SHP77 (cell line): ENCODE data around the gene PRDM5.

Source experiments
- DNase-seq, 2 experiments: peaks; one replicate each; lab custom pipeline; 2025; lab: John Stamatoyannopoulos, UW

Gene PRDM5

GRCh38 chr4:120903419-120903818 is 19.1 kb downstream of the PRDM5 start:
- DNase-seq: no peak

- DNase-seq: no peak
Measured at GRCh38 chr4:120902925-120903324, 19.6 kb downstream of the PRDM5 start.

DNA sequence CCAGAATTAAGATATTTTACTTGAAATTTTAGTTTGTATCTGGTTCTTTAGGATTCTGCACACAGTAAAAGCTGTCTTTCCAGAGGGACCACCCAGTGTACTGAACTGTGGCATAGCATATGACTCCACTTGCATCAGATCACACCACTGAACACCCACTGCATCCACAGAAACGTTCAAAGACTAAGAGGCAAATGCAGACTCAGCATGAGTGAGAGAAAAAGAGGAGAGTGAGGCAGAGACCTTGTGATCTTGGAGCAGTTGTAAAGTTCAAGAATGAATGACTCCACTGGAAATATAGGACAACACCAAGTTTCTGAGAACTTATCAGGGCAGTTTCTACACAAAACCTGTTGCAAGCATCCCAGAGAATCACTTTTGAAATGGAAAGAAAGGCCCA is 20.8 kb downstream of the PRDM5 start:
- DNase-seq: no peak

GRCh38 chr4:120897981-120898719 is 24.4 kb downstream of the PRDM5 start:
- DNase-seq: no peak

DNA sequence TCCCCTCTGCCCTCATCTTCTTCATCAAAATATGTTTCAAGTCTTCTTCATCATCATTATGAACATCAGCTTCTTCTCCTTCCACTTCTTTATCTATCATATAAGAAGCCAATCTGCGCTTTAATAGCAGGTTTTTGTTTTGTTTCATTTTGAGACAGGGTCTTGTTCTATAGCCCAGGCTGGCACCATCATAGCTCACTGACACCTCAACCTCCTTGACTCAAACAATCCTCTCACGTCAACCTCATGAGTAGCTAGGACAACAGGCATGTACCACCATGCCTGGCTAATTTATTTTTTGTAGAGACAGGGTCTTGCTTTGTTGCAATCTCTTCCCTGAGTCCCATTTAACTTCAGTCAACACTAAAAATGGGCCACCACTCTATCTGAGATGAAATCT is 27.0 kb downstream of the PRDM5 start:
- DNase-seq: no peak

- DNase-seq: no peak
Measured at GRCh38 chr4:120893314-120893713, 29.2 kb downstream of the PRDM5 start.

- DNase-seq: no peak
Measured at GRCh38 chr4:120886191-120886590, 36.3 kb downstream of the PRDM5 start.

- DNase-seq: no peak
Measured at GRCh38 chr4:120881846-120882245, 40.7 kb downstream of the PRDM5 start.

DNA sequence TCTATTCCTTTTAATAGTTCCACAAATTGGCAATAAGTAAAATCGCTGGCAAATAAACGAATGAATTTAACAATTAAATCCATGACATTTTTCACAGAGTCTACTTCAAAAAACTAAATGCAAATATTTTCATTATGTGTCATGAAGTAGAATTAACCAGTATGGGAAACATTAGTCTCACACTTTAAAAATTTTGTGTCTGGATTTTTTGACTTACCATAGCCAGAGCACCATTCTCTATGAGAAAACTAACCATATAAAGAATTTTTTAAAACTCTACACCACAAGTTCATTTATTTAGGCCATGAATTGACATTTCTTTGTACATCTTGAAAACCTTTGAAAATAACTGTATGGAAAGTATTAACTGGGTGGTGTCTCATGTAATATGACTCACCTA is 41.2 kb downstream of the PRDM5 start:
- DNase-seq: no peak

DNA sequence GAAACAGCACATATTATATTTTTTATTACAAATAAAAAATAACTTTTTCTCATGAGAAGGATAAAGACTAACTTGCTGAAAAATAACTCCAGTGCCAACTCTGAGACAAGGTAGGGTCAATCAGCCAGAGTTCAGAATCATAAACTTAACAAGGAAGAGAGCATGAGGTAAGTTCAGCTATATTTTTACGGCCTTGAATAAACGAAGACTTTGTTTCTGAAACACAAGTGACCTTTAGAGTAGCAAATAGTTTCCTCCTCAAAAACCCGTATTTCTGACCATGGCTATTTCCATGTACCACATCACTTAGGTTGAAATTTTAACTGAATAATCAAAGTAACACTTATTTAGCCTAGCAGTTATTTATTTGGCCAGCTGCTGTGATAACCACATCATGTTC is 45.5 kb downstream of the PRDM5 start:
- DNase-seq: no peak

DNA sequence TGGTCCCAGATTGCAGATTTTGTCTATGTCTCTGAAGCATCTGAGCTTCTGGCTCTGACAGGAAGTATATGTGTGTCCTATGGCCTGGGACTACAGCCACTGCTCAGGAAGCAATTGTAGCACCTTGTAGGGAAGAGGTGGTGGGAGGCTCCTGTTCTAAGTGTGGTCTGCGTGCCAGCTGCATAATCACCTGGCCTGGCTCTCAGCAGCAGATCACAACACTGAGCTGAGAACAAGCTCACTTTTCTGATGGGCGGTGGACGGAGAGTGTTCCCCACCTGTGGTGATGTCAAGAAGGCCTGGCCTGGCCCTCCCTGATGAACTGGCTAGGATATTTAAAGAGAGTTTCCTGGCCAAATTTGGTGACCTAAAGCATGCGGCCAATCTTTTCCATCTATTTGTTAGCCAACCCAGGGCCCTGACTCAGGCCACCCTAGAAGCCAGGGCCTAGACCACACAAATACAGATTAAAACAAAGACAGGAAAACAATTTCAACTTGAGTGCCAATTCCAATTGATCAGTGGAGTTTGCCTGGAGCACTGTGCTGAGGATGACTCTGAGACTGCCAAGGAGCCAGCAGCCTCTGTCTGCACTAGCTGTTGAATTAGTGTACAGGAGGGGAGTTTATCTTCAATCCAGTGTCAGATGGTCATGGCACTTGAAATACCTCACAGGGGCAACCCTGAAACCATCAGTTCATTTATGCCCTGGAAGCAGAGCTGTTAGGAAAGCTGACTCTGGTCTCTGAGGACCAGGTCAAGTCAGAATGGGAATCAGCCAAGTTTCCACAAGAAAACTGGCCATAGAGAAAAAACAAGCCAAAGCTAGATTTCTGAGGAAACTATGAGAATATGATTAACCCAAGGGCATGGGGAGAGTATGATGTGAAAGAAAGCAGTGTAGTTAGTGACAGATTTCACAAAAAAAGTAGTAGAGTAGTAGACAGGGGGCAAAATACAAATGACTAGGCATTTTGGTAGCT is 47.4 kb downstream of the PRDM5 start:
- DNase-seq: no peak

GRCh38 chr4:120873554-120873953 is 49.0 kb downstream of the PRDM5 start:
- no peak for DNase-seq

DNA sequence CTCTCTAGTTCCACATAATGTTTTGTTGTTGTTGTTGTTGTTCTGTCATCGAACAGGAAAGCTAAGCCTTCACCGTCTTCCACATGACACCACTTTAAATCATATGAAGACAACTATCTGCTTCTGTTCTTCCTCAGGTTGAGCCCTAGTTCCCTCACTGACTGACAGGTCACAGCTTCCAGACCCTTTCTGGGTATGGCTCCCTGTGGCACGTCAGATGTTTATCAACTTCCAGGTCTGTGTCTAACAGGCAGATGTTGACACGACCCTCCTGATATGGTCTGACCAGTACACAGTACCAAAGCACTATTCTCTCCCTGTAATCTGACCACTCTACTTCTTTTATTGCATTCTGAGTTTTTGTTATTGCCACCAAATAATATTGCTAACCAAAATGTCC is 51.4 kb downstream of the PRDM5 start:
- DNase-seq: no peak

GRCh38 chr4:120870279-120870673 is 52.2 kb downstream of the PRDM5 start:
- no peak for DNase-seq

DNA sequence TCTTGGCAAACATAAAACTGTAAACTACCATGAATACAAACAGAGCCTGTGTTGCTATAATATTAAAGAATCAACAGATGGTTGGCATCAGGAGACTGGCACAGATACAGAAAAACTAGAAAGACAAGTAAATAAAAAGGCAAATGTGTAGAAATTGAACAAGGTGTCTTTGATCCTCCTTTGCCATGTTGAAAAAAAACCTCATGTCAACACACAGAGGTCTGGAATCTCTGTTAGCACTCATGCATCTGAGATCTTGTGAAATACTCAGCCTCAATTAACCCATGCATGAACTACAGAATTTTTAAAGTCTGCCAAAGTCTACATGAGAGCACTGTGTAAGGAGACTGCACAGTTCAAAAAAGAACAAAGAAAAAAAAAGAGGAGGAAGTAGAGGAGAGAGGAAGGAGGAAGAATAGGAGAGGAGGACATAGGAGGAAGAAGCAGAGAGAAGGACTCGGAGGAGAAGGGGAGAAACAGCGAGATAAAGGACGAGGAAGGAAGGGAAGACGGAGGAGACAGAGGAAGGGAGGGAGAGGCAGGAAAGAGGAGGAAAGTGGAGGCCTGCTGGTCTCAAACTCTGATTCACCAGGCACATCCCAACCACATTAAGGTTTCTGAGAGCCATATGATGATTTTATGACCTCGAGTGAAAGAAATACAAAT is 52.8 kb downstream of the PRDM5 start:
- DNase-seq: no peak

- no peak for DNase-seq
Measured at GRCh38 chr4:120867506-120867905, 55.0 kb downstream of the PRDM5 start.

- no peak for DNase-seq
Measured at GRCh38 chr4:120865985-120866384, 56.5 kb downstream of the PRDM5 start.

- DNase-seq: no peak
Measured at GRCh38 chr4:120864969-120865368, 57.6 kb downstream of the PRDM5 start.

- no peak for DNase-seq
Measured at GRCh38 chr4:120862432-120862831, 60.1 kb downstream of the PRDM5 start.

GRCh38 chr4:120861852-120862251 is 60.7 kb downstream of the PRDM5 start:
- no peak for DNase-seq

- no peak for DNase-seq
Measured at GRCh38 chr4:120858776-120859175, 63.8 kb downstream of the PRDM5 start.

- DNase-seq: no peak
Measured at GRCh38 chr4:120857312-120857711, 65.2 kb downstream of the PRDM5 start.

GRCh38 chr4:120856294-120856693 is 66.2 kb downstream of the PRDM5 start:
- no peak for DNase-seq
